GM12801 (cell line): ENCODE data around the gene ZNF202.

Experiments used
- TF ChIP-seq, protein P1 (sequence below): IDR thresholded peaks from one replicate; pipeline ENCODE4 v1.5.1; 2011; ENCODE audit warnings: control low read depth; ENCODE audit not compliant: insufficient read length; ENCODE audit errors: extremely low read depth

The ZNF202 gene

DNA sequence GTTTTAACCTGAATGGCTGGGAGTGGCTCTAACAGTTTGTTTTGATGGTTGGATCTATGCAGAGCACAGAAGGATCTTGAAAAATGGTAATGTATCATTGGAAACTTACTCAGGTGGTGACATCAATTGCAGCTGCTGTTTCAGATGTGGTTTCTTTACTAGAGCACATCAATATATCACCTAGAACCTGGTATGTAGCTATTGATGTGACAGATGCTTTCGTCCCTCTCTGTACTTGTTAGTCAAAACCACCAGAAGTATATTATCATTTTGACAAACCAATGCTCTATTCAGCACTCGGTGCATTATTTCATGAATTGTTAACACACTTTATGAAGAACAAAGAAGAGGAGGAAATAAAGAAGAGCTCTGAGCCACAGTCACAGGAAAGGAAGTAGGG, 60.4 kb downstream of the ZNF202 start:
- TF ChIP-seq, protein P1, sequence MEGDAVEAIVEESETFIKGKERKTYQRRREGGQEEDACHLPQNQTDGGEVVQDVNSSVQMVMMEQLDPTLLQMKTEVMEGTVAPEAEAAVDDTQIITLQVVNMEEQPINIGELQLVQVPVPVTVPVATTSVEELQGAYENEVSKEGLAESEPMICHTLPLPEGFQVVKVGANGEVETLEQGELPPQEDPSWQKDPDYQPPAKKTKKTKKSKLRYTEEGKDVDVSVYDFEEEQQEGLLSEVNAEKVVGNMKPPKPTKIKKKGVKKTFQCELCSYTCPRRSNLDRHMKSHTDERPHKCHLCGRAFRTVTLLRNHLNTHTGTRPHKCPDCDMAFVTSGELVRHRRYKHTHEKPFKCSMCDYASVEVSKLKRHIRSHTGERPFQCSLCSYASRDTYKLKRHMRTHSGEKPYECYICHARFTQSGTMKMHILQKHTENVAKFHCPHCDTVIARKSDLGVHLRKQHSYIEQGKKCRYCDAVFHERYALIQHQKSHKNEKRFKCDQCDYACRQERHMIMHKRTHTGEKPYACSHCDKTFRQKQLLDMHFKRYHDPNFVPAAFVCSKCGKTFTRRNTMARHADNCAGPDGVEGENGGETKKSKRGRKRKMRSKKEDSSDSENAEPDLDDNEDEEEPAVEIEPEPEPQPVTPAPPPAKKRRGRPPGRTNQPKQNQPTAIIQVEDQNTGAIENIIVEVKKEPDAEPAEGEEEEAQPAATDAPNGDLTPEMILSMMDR: no peak

DNA sequence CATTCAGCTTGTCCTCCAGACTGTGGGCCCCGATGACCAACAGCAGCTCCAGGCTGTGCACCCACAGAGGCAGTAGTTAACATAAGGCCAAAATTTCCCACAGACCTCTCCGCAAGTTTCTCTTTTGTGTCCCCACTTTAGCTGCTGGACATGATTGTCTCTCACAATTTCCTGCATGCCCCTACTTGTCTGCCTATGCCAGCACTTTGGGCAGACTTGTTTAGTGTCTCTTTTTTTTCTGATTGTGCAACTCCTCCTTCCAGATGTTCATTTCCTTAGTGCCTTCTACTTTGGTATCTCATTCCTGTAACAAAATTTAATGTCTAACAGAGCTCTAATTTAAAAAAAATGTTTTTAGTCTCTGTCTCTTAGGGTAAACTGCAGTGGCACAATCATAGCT, 63.2 kb downstream of the ZNF202 start:
- TF ChIP-seq, protein P1: no peak

DNA sequence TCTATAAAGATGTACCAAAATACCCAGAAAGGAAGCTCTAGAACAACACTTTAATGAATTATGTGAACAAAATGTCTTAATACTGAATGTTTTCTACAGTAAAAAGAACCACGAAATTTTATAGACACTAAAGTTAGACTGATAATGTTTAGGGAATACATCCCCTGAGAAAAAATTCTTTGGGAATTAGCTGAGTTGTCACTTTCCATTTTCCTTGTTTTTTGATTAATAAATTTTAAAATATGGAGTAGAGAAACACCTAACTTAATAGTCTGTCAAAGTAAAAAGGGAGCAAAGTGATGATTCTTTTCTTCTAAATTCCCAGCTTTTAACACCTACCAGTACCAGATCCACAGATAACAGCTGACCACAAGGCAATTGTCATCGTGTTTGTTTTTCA, 64.0 kb downstream of the ZNF202 start:
- TF ChIP-seq, protein P1: no peak

DNA sequence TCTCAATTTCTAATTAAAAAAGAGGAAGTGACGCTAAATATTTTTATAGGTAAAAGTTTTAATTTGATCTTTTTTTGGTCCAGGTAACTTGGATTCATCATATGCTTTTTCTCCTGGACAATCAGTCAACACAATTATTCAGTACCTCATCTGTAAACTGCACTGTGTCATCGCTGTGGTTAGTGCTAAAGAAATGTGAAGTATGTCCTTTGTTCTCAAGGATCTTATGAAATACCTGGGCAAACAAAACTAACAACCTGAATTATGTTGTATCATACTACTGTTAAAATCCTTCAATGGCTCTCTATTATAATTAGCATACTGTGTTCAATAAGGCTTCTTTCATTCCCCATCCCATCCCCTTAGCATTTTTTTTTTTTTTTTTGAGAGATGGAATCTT, 67.2 kb downstream of the ZNF202 start:
- TF ChIP-seq, protein P1: no peak
